Airway epithelial cell (primary cell): ENCODE measurements around the gene NBPF6. TPM values are rescaled to one million over a fixed set of nuclear protein-coding genes. Genes with fewer than 3 reads are reported as not detected.

Source experiments
- total RNA-seq: library from RNA; depleted of rRNA; stranded (reverse); fragments of >200 nt; gene quantifications from 2 replicates; pipeline ENCODE4 v1.2.3, GENCODE V29; 2015

The NBPF6 gene
- total RNA-seq = not detected in 2 replicates

GRCh38 chr1:108450043-108450442 is at the start of gene NBPF6:
TSS of gene NBPF6 (plus strand) at chr1:108450343. CDS start at chr1:108450602, 259 bp downstream.

Other genes starting within 250 kb of the NBPF6 start
- 39.4 and 40.8 TPM in 2 replicates for gene SLC25A24, start 250.0 kb upstream of the NBPF6 start, total RNA-seq
- gene NBPF4, start 206.3 kb upstream of the NBPF6 start, total RNA-seq = not detected in 2 replicates
- 1.6 and 2.3 TPM in 2 replicates for gene EEIG2, start 109.8 kb downstream of the NBPF6 start, total RNA-seq
- 1.3 and 2.7 TPM in 2 replicates for gene HENMT1, start 210.8 kb downstream of the NBPF6 start, total RNA-seq
- 7.2 and 12.2 TPM in 2 replicates for gene PRPF38B, start 242.0 kb downstream of the NBPF6 start, total RNA-seq